Liver (tissue), 3 donors: ENCODE measurements around the gene CBX2.

ENCODE experiments used
- EGR1 ChIP-seq, 2 donors: IDR thresholded peaks; 2 replicates each; pipeline ENCODE4 v1.6.1; 2016 to 2018; ENCODE audit warnings: antibody characterized with exemption in 2 of 2, low read depth in 2 of 2
- FOXA1 ChIP-seq: IDR thresholded peaks from 2 replicates; pipeline ENCODE4 v1.6.1; 2016; ENCODE audit warnings: antibody characterized with exemption
- GABPA ChIP-seq, 2 donors: IDR thresholded peaks in 1 of 2; conservative IDR thresholded peaks in 1 of 2; 2 replicates each; pipeline ENCODE4 v1.6.1; 2016; ENCODE audit warnings: antibody characterized with exemption in 2 of 2, mild to moderate bottlenecking in 1 of 2, moderate library complexity in 1 of 2
- JUND ChIP-seq, 2 donors: IDR thresholded peaks; 2 replicates each; pipeline ENCODE4 v1.6.1; 2016; ENCODE audit warnings: antibody characterized with exemption in 2 of 2
- NR2F2 ChIP-seq: IDR thresholded peaks from 2 replicates; pipeline ENCODE4 v1.6.1; 2016; ENCODE audit warnings: antibody characterized with exemption
- RAD21 ChIP-seq, 2 donors: IDR thresholded peaks; 2 replicates each; pipeline ENCODE4 v1.6.1; 2016; ENCODE audit warnings: antibody characterized with exemption in 2 of 2, mild to moderate bottlenecking in 2 of 2
- TAF1 ChIP-seq: conservative IDR thresholded peaks from 2 replicates; pipeline ENCODE4 v1.6.1; 2016; ENCODE audit warnings: antibody characterized with exemption, mild to moderate bottlenecking
- TF ChIP-seq, protein P1 (sequence below): fragments of 150-350 bp; IDR thresholded peaks from 2 replicates; pipeline ENCODE4 v1.5.1; 2017; ENCODE audit warnings: improper control_type of control experiment, low read depth, low read length; ENCODE audit not compliant: missing input control
- TF ChIP-seq, protein P2 (sequence below): IDR thresholded peaks from 2 replicates; pipeline ENCODE4 v1.6.1; 2016; ENCODE audit warnings: antibody characterized with exemption, mild to moderate bottlenecking
- TF ChIP-seq, protein P3 (sequence below): IDR thresholded peaks from 2 replicates; pipeline ENCODE4 v1.6.1; 2016; ENCODE audit warnings: antibody characterized with exemption
- TF ChIP-seq, protein P4 (sequence below): IDR thresholded peaks from 2 replicates; pipeline ENCODE4 v1.6.1; 2016; ENCODE audit warnings: antibody characterized with exemption
- donor health status: healthy.
- donor health status: healthy.

DNA sequence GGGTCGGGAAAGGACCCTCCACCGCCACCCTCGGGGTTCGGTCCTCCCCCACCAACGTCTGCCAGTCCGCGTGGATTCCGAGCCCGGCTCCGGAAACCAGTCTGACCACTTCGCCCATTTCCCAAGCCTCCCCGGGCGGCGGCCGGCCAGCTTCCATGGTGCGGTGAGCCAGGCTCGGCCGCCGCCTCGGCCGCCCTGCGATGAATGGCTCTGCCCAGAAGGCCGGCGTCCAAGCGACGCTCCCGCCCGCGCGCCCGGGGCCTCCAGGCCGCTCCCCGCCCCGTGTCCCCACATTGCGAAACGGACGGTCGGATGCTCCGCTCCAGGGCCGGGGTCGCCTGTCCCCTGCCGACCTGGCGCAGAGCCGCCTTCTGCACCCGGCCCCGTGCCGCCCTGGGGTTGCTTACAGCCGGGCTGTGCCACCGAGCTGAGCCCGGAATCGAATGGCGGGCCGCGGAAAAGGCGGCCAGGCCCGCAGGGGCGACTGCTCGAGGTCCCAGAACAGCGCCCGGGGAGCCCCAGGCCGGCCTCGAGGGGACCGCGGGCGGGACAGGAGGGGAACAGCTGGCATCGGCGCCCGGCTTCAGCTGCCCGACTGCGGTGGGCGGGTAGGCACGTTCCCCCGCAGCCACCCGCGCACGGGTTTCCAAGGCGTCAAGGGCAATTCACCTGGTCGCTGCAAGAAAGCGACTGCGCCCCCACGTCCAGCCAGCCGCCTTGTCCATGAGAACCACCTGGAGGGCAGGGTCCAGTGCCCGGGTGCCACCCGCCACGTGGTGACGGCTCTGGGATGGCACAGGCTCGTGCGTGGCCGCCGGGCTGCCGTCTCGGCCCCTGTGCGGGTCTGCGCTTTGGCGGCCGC is 37.3 kb downstream of the CBX2 start:
- no peak for TF ChIP-seq NR2F2
- TF ChIP-seq, protein P1, sequence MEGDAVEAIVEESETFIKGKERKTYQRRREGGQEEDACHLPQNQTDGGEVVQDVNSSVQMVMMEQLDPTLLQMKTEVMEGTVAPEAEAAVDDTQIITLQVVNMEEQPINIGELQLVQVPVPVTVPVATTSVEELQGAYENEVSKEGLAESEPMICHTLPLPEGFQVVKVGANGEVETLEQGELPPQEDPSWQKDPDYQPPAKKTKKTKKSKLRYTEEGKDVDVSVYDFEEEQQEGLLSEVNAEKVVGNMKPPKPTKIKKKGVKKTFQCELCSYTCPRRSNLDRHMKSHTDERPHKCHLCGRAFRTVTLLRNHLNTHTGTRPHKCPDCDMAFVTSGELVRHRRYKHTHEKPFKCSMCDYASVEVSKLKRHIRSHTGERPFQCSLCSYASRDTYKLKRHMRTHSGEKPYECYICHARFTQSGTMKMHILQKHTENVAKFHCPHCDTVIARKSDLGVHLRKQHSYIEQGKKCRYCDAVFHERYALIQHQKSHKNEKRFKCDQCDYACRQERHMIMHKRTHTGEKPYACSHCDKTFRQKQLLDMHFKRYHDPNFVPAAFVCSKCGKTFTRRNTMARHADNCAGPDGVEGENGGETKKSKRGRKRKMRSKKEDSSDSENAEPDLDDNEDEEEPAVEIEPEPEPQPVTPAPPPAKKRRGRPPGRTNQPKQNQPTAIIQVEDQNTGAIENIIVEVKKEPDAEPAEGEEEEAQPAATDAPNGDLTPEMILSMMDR: no peak
- TF ChIP-seq EGR1 (IDR thresholded peaks at IDR 0.05; ENCODE audit: low read depth in 2 of 2): no peak
- TF ChIP-seq, protein P2, sequence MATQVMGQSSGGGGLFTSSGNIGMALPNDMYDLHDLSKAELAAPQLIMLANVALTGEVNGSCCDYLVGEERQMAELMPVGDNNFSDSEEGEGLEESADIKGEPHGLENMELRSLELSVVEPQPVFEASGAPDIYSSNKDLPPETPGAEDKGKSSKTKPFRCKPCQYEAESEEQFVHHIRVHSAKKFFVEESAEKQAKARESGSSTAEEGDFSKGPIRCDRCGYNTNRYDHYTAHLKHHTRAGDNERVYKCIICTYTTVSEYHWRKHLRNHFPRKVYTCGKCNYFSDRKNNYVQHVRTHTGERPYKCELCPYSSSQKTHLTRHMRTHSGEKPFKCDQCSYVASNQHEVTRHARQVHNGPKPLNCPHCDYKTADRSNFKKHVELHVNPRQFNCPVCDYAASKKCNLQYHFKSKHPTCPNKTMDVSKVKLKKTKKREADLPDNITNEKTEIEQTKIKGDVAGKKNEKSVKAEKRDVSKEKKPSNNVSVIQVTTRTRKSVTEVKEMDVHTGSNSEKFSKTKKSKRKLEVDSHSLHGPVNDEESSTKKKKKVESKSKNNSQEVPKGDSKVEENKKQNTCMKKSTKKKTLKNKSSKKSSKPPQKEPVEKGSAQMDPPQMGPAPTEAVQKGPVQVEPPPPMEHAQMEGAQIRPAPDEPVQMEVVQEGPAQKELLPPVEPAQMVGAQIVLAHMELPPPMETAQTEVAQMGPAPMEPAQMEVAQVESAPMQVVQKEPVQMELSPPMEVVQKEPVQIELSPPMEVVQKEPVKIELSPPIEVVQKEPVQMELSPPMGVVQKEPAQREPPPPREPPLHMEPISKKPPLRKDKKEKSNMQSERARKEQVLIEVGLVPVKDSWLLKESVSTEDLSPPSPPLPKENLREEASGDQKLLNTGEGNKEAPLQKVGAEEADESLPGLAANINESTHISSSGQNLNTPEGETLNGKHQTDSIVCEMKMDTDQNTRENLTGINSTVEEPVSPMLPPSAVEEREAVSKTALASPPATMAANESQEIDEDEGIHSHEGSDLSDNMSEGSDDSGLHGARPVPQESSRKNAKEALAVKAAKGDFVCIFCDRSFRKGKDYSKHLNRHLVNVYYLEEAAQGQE: no peak
- TF ChIP-seq, protein P3, sequence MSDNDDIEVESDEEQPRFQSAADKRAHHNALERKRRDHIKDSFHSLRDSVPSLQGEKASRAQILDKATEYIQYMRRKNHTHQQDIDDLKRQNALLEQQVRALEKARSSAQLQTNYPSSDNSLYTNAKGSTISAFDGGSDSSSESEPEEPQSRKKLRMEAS: no peak
- no peak for TF ChIP-seq FOXA1
- no peak for TF ChIP-seq GABPA (IDR thresholded peaks at IDR 0.05 in 1 of 2, conservative IDR thresholded peaks at IDR 0.05 in 1 of 2)
- TF ChIP-seq TAF1: no peak
- TF ChIP-seq RAD21 (IDR thresholded peaks at IDR 0.05): peak in 1 of 2 donors; percentile 28
- TF ChIP-seq JUND (IDR thresholded peaks at IDR 0.05): no peak
- TF ChIP-seq, protein P4, sequence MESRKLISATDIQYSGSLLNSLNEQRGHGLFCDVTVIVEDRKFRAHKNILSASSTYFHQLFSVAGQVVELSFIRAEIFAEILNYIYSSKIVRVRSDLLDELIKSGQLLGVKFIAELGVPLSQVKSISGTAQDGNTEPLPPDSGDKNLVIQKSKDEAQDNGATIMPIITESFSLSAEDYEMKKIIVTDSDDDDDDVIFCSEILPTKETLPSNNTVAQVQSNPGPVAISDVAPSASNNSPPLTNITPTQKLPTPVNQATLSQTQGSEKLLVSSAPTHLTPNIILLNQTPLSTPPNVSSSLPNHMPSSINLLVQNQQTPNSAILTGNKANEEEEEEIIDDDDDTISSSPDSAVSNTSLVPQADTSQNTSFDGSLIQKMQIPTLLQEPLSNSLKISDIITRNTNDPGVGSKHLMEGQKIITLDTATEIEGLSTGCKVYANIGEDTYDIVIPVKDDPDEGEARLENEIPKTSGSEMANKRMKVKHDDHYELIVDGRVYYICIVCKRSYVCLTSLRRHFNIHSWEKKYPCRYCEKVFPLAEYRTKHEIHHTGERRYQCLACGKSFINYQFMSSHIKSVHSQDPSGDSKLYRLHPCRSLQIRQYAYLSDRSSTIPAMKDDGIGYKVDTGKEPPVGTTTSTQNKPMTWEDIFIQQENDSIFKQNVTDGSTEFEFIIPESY: no peak
